IMR-90 (cell line): ENCODE results near the gene CEBPG. TPM values are rescaled to one million over a fixed set of nuclear protein-coding genes. Genes with fewer than 3 reads are reported as not detected.

ENCODE experiments used
- ATAC-seq: fragments of 200-7000 bp; cut with Tn5 transposase; 2 replicates; pipeline ENCODE4 v1.9.1; 2020; ENCODE audit warnings: low read depth, mild to moderate bottlenecking, moderate library complexity
- BruUV-seq: library from RNA; stranded (reverse); fragments of 400-500 nt; replicated peaks from 2 replicates; lab custom pipeline; 2021; lab: Mats Ljungman, UMichigan
- CTCF ChIA-PET: fragments of 300-600 bp; formaldehyde crosslinking; extraction: SDS; loops from one replicate; lab custom pipeline; 2021; ENCODE audit warnings: antibody characterized with exemption; lab: Yijun Ruan, JAX
- POLR2A ChIA-PET: fragments of 300-600 bp; sonication (Branson Sonifier 250); formaldehyde crosslinking; loops from one replicate; lab custom pipeline; 2022; ENCODE audit warnings: antibody characterized with exemption; ENCODE audit not compliant: unreplicated experiment; lab: Charles Lee
- DNase-seq: peaks from one replicate; pipeline ENCODE4 v3.0.0; 2013
- H2AFZ ChIP-seq: replicated peaks from 2 replicates; pipeline ENCODE3; 2013; ENCODE audit warnings: low read length, mild to moderate bottlenecking; ENCODE audit not compliant: poor library complexity
- H2AK5ac ChIP-seq: 2 replicates; pipeline ENCODE4 v1.6.1; 2013; ENCODE audit warnings: low read depth, low read length, inconsistent platforms
- H2AK9ac ChIP-seq: replicated peaks from 2 replicates; pipeline ENCODE3; 2013; ENCODE audit warnings: mild to moderate bottlenecking, low read depth, low read length, moderate library complexity; ENCODE audit not compliant: poor library complexity
- H2BK120ac ChIP-seq: 2 replicates; pipeline ENCODE4 v1.6.1; 2013; ENCODE audit warnings: low read depth, low read length, inconsistent platforms
- H2BK15ac ChIP-seq: 3 replicates; pipeline ENCODE4 v1.6.1; 2013; ENCODE audit warnings: low read depth, low read length, inconsistent platforms
- H2BK20ac ChIP-seq: 2 replicates; pipeline ENCODE4 v1.6.1; 2013; ENCODE audit warnings: low read depth, mild to moderate bottlenecking, inconsistent platforms, low read length, moderate library complexity
- H2BK5ac ChIP-seq: 2 replicates; pipeline ENCODE4 v1.6.1; 2013; ENCODE audit warnings: mild to moderate bottlenecking, low read depth, low read length, inconsistent platforms; ENCODE audit not compliant: poor library complexity, severe bottlenecking
- H3K14ac ChIP-seq: replicated peaks from 2 replicates; pipeline ENCODE4 v1.6.1; 2013; ENCODE audit warnings: low read depth, low read length, inconsistent platforms
- H3K18ac ChIP-seq: 2 replicates; pipeline ENCODE4 v1.6.1; 2013; ENCODE audit warnings: low read depth, low read length, control low read depth
- H3K23ac ChIP-seq: 2 replicates; pipeline ENCODE4 v1.6.1; 2013; ENCODE audit warnings: low read depth, low read length, inconsistent platforms
- H3K27ac ChIP-seq: 2 replicates; pipeline ENCODE4 v1.5.1; 2013; ENCODE audit warnings: mild to moderate bottlenecking, control low read depth, low read length; ENCODE audit not compliant: insufficient read depth
- H3K27me3 ChIP-seq: 2 replicates; pipeline ENCODE4 v1.6.1; 2013; ENCODE audit warnings: low read length; ENCODE audit not compliant: control insufficient read depth, insufficient read depth
- H3K36me3 ChIP-seq: 2 replicates; pipeline ENCODE4 v1.6.1; 2013; ENCODE audit warnings: low read length, mixed read lengths; ENCODE audit not compliant: control insufficient read depth, insufficient read depth
- H3K4ac ChIP-seq: 2 replicates; pipeline ENCODE4 v1.6.1; 2013; ENCODE audit warnings: low read depth, low read length, inconsistent platforms
- H3K4me1 ChIP-seq: 2 replicates; pipeline ENCODE4 v1.6.1; 2013; ENCODE audit warnings: low read length, mixed read lengths; ENCODE audit not compliant: control insufficient read depth, insufficient read depth
- H3K4me2 ChIP-seq: 2 replicates; pipeline ENCODE4 v1.6.1; 2013; ENCODE audit warnings: low read depth, mild to moderate bottlenecking, control low read depth, low read length, moderate library complexity
- H3K4me3 ChIP-seq: 2 replicates; pipeline ENCODE4 v1.5.1; 2013; ENCODE audit warnings: low read depth, mild to moderate bottlenecking, control low read depth, low read length, moderate library complexity; ENCODE audit not compliant: insufficient read depth
- H3K56ac ChIP-seq: 2 replicates; pipeline ENCODE4 v1.6.1; 2013; ENCODE audit warnings: low read length, inconsistent platforms; ENCODE audit not compliant: insufficient read depth; ENCODE audit errors: extremely low read depth
- H3K79me1 ChIP-seq, 2 experiments: 2 replicates each; pipeline ENCODE4 v1.6.1; 2013; ENCODE audit warnings: low read length in 2 of 2, inconsistent platforms in 1 of 2, low read depth in 1 of 2
- H3K9ac ChIP-seq: 2 replicates; pipeline ENCODE4 v1.6.1; 2013; ENCODE audit warnings: low read depth, low read length, control low read depth
- H3K9me1 ChIP-seq: 2 replicates; pipeline ENCODE4 v1.6.1; 2013; ENCODE audit warnings: low read length, inconsistent platforms; ENCODE audit not compliant: insufficient read depth
- H3K9me3 ChIP-seq: 2 replicates; pipeline ENCODE4 v1.6.1; 2013; ENCODE audit warnings: low read length; ENCODE audit not compliant: control insufficient read depth, insufficient read depth
- H4K20me1 ChIP-seq: 2 replicates; pipeline ENCODE4 v1.6.1; 2013; ENCODE audit warnings: low read length, inconsistent platforms; ENCODE audit not compliant: insufficient read depth
- H4K5ac ChIP-seq: 2 replicates; pipeline ENCODE4 v1.6.1; 2013; ENCODE audit warnings: mild to moderate bottlenecking, low read depth, low read length, control low read depth
- H4K8ac ChIP-seq, 2 experiments: 2 replicates each; pipeline ENCODE4 v1.6.1; 2013; ENCODE audit warnings: low read depth in 2 of 2, low read length in 2 of 2, control low read depth in 1 of 2, inconsistent platforms in 1 of 2
- H4K91ac ChIP-seq: 2 replicates; pipeline ENCODE4 v1.6.1; 2013; ENCODE audit warnings: low read depth, low read length, inconsistent platforms; ENCODE audit not compliant: insufficient read depth
- BHLHE40 ChIP-seq: fragments of 150-350 bp; IDR thresholded peaks from 2 replicates; pipeline ENCODE4 v1.6.1; 2016; ENCODE audit warnings: mild to moderate bottlenecking, low read depth, low read length
- CEBPB ChIP-seq: IDR thresholded peaks from 2 replicates; pipeline ENCODE4 v1.6.1; 2012; ENCODE audit warnings: low read depth, low read length, improper control_type of control experiment
- CHD1 ChIP-seq: IDR thresholded peaks from 2 replicates; pipeline ENCODE4 v1.6.1; 2012; ENCODE audit warnings: low read depth, low read length, improper control_type of control experiment
- CTCF ChIP-seq: conservative IDR thresholded peaks from 2 replicates; pipeline ENCODE4 v1.5.1; 2012; ENCODE audit warnings: mild to moderate bottlenecking, low read depth, low read length, improper control_type of control experiment
- FOS ChIP-seq: fragments of 150-350 bp; IDR thresholded peaks from 2 replicates; pipeline ENCODE4 v1.6.1; 2016; ENCODE audit warnings: low read depth, low read length
- MAFK ChIP-seq: IDR thresholded peaks from 2 replicates; pipeline ENCODE4 v1.6.1; 2012; ENCODE audit warnings: low read depth, low read length, improper control_type of control experiment
- MAZ ChIP-seq: IDR thresholded peaks from 2 replicates; pipeline ENCODE4 v1.6.1; 2012; ENCODE audit warnings: low read depth, mild to moderate bottlenecking, low read length, improper control_type of control experiment, moderate library complexity, borderline replicate concordance
- MXI1 ChIP-seq: IDR thresholded peaks from 2 replicates; pipeline ENCODE4 v1.6.1; 2012; ENCODE audit warnings: low read depth, mild to moderate bottlenecking, low read length, moderate library complexity, borderline replicate concordance
- NFE2L2 ChIP-seq: fragments of 150-350 bp; IDR thresholded peaks from 2 replicates; pipeline ENCODE4 v1.6.1; 2016; ENCODE audit warnings: low read depth, mild to moderate bottlenecking, low read length
- POLR2A ChIP-seq: IDR thresholded peaks from 2 replicates; pipeline ENCODE4 v1.6.1; 2012; ENCODE audit warnings: mild to moderate bottlenecking, low read depth, low read length
- RAD21 ChIP-seq: IDR thresholded peaks from 2 replicates; pipeline ENCODE4 v1.6.1; 2012; ENCODE audit warnings: low read length, improper control_type of control experiment
- RCOR1 ChIP-seq: IDR thresholded peaks from 2 replicates; pipeline ENCODE4 v1.6.1; 2012; ENCODE audit warnings: mild to moderate bottlenecking, low read length, improper control_type of control experiment; ENCODE audit not compliant: insufficient replicate concordance
- RFX5 ChIP-seq: IDR thresholded peaks from 2 replicates; pipeline ENCODE4 v1.8.0; 2012; ENCODE audit warnings: low read depth, mild to moderate bottlenecking, low read length, moderate library complexity
- SMC3 ChIP-seq: fragments of 150-350 bp; IDR thresholded peaks from 2 replicates; pipeline ENCODE4 v1.6.1; 2016; ENCODE audit warnings: low read depth, mild to moderate bottlenecking, antibody characterized with exemption, low read length, moderate library complexity
- WGBS, 2 experiments: methylation state at CpG; one replicate each; pipeline versions ENCODE4 v1.1.5 to v1.1.7; 2013; ENCODE audit warnings: missing lambda C conversion rate in 2 of 2; ENCODE audit not compliant: insufficient read length in 1 of 2; ENCODE audit errors: extremely low coverage in 2 of 2; 5-methylcytosine and 5-hydroxymethylcytosine counted together
- dilution Hi-C: fragments of 300-500 bp; cut with HindIII; formaldehyde crosslinking; loops from one replicate; pipeline ENCODE4 v1.14.3; 2018; ENCODE audit warnings: low sequenced_read_pairs; ENCODE audit not compliant: unreplicated experiment
- in situ Hi-C: fragments of 300-500 bp; cut with MboI; formaldehyde crosslinking; loops from 3 replicates; pipeline ENCODE4 v1.14.3; 2019; ENCODE audit warnings: low sequenced_read_pairs, inconsistent platforms, mixed read lengths
- intact Hi-C: fragments of 100-400 bp; cut with micrococcal nuclease; formaldehyde crosslinking; loops from 2 replicates; pipeline ENCODE4 v1.10.0; 2022
- polyA plus RNA-seq, 3 experiments: library from polyadenylated mRNA; depleted of rRNA; stranded (reverse); fragments of >200 nt; gene quantifications; 2 replicates each; pipeline ENCODE4 v1.2.3, GENCODE V29; 2012; ENCODE audit warnings: low replicate concordance in 1 of 3
- total RNA-seq: library from RNA; depleted of rRNA; stranded (reverse); fragments of >200 nt; gene quantifications from 2 replicates; pipeline ENCODE4 v1.2.3, GENCODE V29; 2012
- TF ChIP-seq, protein P1 (sequence below): fragments of 150-350 bp; IDR thresholded peaks from 2 replicates; pipeline ENCODE4 v1.6.1; 2016; ENCODE audit warnings: low read depth, mild to moderate bottlenecking, low read length, moderate library complexity, borderline replicate concordance
- TF ChIP-seq, protein P2 (sequence below): fragments of 150-350 bp; IDR thresholded peaks from 2 replicates; pipeline ENCODE4 v1.6.1; 2017; ENCODE audit warnings: mild to moderate bottlenecking, antibody characterized with exemption, low read length, low read depth

The CEBPG gene
- total and polyA plus RNA-seq, 2 of the 4 experiments (the other 2 are of a cell fraction): 9.2 to 14.3 TPM

GRCh38 chr19:33325920-33326319 lies 47.6 kb upstream of the CEBPG start:
- H3K56ac ChIP-seq: no peak overlapping the region
- H3K23ac ChIP-seq: no peak overlapping the region
- no peak overlapping the region for H4K5ac ChIP-seq
- CTCF ChIA-PET: no interaction called here
- H3K79me1 ChIP-seq: no peaks in the 10 kb centered on the region
- H3K4me2 ChIP-seq: no peak overlapping the region
- no peak for ATAC-seq
- TF ChIP-seq FOS: no peak
- no peak for TF ChIP-seq BHLHE40
- TF ChIP-seq MXI1: no peak
- TF ChIP-seq, protein P1, sequence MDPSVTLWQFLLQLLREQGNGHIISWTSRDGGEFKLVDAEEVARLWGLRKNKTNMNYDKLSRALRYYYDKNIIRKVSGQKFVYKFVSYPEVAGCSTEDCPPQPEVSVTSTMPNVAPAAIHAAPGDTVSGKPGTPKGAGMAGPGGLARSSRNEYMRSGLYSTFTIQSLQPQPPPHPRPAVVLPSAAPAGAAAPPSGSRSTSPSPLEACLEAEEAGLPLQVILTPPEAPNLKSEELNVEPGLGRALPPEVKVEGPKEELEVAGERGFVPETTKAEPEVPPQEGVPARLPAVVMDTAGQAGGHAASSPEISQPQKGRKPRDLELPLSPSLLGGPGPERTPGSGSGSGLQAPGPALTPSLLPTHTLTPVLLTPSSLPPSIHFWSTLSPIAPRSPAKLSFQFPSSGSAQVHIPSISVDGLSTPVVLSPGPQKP: no peak
- no peak for TF ChIP-seq POLR2A
- TF ChIP-seq RAD21: no peak
- no peak for TF ChIP-seq CHD1
- no peak for TF ChIP-seq MAZ
- TF ChIP-seq, protein P2, sequence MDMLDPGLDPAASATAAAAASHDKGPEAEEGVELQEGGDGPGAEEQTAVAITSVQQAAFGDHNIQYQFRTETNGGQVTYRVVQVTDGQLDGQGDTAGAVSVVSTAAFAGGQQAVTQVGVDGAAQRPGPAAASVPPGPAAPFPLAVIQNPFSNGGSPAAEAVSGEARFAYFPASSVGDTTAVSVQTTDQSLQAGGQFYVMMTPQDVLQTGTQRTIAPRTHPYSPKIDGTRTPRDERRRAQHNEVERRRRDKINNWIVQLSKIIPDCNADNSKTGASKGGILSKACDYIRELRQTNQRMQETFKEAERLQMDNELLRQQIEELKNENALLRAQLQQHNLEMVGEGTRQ: no peak
- no peak for TF ChIP-seq CEBPB
- no peak for TF ChIP-seq RFX5
- TF ChIP-seq RCOR1: no peak
- no peak for TF ChIP-seq MAFK
- TF ChIP-seq SMC3: no peak
- no peak for TF ChIP-seq NFE2L2
- no peak for TF ChIP-seq CTCF
- dilution Hi-C loops: no loop called here
- no peak overlapping the region for H2AK9ac ChIP-seq
- no peak for DNase-seq
- H3K9me3 ChIP-seq: peaks cover 3% of the 10 kb centered on the region
- intact Hi-C loops: no loop called here
- no peaks in the 10 kb centered on the region for H3K9me1 ChIP-seq
- no peak overlapping the region for H2BK20ac ChIP-seq
- no peaks in the 10 kb centered on the region for H4K20me1 ChIP-seq
- no peak overlapping the region for H2BK15ac ChIP-seq
- in situ Hi-C loops: no loop called here
- no peak overlapping the region for H4K91ac ChIP-seq
- H2BK5ac ChIP-seq: no peak overlapping the region
- H3K9ac ChIP-seq: no peak overlapping the region
- H2BK120ac ChIP-seq: no peak overlapping the region
- no peak overlapping the region for H3K14ac ChIP-seq
- no peaks in the 10 kb centered on the region for H3K36me3 ChIP-seq
- H3K27ac ChIP-seq: no peak overlapping the region
- H3K4me1 ChIP-seq: no peaks in the 10 kb centered on the region
- H3K4ac ChIP-seq: no peak overlapping the region
- no peak overlapping the region for H2AK5ac ChIP-seq
- H3K18ac ChIP-seq: no peak overlapping the region
- H3K4me3 ChIP-seq: no peak overlapping the region
- no CpG with 5 or more reads among the region's 5 CpGs for WGBS, 2 experiments
- POLR2A ChIA-PET: no interaction called here
- H4K8ac ChIP-seq: no peak overlapping the region
- H2AFZ ChIP-seq: no peak overlapping the region
- no peaks in the 10 kb centered on the region for H3K27me3 ChIP-seq
- no TSS peak for BruUV-seq
